A673 (cell line): ENCODE measurements around the gene ENOX1.

Experiments
- CTCF ChIP-seq: fragments of 300-800, 200-600 bp; sonication (generic); conservative IDR thresholded peaks from 2 replicates; pipeline ENCODE4 v1.5.1; 2017; ENCODE audit warnings: low read depth, mild to moderate bottlenecking, antibody characterized with exemption, low read length, moderate library complexity, mixed read lengths
- EZH2 ChIP-seq: fragments of 200-600 bp; sonication (generic); IDR thresholded peaks from 2 replicates; pipeline ENCODE4 v1.6.1; 2017; ENCODE audit warnings: borderline replicate concordance, low read depth, mild to moderate bottlenecking, mixed read lengths, antibody characterized with exemption, low read length; ENCODE audit not compliant: poor library complexity, severe bottlenecking

GRCh38 chr13:43742911-43743310, 43.9 kb downstream of the ENOX1 start:
- no peak for TF ChIP-seq CTCF
- no peak for TF ChIP-seq EZH2
